ENCODE measurements around the gene SYCE1.
"Not testable (repeated sequence)": the region's sequence is repeated elsewhere in the genome, so short reads cannot be mapped to it uniquely, and the experiment has no call there.

The SYCE1 gene

DNA sequence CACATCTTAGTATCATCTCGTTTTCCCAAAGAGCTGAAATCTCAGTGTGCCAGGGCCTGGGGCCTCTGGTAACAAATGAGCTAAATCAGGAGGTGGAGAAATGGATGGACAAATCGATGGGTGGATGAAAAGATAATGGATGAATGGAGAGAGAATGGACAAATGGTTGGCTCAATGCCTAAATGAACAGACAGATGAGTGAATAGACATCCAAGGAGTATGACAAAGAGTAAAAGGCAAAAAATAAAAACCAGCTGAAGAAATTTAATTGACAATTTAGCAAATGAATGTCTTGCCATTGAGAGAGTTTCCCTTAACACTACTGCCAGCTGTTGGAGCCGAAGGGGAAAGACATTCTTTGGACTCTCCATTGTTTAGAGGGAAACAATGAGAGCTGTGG is 8.0 kb downstream of the SYCE1 start:
- DNase-seq = no peak

DNA sequence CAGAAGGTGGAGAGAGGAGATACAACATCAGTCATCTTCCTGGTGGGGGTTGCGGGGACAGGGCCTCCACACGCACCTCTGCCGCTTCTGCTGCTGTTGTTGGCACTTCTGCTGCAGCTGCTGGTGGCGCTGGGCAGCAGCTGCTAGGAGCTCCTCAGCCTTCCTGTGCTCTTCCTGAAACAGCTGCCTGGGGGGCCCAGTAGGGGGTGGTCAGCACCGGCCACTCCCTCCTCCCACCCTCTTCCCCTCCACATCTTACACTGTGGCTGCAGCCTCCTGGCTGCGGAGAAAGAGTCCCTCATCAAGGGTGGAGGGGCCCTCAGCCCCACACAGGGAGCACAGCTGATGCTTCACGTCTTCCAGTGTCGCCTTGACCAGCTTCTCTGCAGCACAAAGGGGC is 9.9 kb downstream of the SYCE1 start:
- DNase-seq = no peak

DNA sequence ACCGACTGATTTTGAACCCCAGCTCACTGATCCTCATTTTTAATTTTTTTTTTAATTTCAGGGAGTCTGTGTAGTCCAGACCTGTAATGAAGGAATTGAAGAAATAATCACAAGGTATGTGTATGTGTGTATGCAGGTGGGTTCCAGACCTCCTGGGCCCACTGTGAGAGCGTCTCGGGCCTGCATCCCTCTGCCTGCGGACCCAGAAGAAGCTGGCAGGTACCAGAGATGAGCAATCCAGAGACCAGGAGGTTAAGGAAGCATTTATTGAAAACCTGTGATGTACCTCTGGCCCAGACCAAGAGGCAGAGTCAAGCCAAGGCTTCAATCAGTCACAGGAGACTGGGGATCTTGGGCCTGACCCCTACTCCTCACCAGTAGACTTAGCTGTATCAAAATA is 10.8 kb downstream of the SYCE1 start:
- no peak for DNase-seq

DNA sequence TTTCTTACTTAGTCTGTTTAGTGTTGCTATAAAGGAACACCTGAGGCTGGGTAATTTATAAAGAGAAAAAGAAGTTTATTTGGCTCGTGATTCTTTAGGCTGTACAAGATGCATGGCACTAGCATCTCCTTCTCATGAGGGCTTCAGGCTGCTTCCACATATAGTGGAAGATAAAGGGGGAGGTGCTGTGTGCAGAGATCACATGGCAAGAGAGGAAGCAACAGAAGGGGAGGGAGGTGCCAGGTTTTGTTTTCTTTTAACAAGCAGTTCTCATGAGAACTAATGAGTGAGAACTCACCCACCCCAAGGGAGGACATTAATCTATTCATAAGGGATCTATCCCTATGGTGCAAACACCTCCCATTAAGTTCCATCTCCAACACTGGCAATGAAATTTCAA is 20.9 kb downstream of the SYCE1 start:
- DNase-seq = no peak

DNA sequence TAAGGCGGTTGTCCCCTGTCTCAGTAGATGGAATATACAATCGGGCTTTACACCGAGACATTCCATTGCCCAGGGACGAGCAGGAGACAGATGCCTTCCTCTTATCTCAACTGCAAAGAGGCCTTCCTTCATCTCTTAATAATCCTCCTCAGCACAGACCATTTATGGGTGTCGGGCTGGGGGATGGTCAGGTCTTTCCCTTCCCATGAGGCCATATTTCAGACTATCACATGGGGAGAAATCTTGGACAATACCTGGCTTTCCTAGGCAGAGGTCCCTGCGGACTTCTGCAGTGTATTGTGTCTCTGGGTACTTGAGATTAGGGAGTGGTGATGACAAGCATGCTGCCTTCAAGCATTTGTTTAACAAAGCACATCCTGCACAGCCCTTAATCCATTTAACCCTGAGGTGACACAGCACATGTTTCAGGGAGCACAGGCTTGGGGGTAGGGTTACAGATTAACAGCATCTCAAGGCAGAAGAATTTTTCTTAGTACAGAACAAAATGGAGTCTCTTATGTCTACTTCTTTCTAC is 23.9 kb downstream of the SYCE1 start:
- DNase-seq = not testable (repeated sequence)

DNA sequence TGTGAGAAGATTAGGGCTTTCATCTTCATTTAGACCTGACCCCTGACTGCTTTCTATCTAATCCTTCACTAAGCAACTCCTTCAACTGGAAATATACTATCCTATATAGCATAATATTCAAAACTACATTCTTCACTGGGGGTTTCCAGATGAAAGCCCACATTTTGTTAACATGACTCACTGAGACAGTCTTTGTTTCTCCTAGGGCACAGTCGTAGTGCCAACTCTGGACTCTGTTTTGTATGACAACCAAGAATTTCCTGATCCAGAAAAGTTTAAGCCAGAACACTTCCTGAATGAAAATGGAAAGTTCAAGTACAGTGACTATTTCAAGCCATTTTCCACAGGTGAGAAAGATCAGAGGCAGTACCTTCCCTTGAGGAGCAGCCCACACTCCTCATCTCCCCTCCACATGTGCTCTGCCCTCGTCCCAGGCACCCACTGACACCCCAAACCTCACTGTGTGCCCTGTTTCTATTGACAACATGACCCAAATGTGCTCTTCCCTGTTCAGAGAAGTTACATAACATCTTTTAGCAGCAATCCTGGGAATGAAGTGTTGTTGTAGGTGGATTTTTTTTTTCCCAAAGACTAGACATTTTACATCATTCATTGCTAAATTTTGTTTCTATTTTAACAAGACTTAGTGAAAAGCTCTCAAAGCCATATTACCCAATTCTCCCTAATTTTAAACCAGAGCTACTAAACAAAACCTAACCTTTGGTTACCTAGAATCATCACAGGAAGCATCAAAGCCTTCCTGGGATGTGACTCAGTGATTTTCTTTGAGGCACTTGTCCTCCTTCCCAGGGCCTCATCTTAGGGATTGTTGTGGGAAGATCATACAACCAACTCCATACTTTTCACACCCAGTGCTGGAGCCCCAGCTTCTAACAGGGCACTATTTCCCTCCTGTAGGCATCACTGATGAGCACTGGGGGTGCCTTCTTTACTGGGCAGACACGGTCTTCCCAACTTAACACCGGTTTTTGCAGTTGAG is 27.5 kb downstream of the SYCE1 start:
- no peak for DNase-seq

DNA sequence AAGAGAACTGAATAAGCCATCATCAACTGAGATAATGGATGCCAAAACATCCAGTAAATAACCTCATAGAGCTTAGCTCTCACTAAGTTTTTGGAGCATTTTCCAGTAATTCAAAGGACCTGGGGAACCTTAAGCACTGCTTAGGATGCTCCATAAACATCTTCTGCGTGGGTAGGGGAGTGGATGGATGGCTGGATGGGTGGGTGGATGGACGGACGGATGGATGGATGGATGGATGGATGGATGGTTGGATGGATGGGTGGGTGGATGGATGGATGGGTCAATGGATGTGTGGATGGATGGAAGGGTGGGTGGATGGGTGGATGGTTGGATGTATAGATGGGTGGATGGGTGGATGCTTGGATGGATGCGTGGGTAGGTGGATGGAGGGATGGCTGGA is 29.2 kb downstream of the SYCE1 start:
- no peak for DNase-seq

DNA sequence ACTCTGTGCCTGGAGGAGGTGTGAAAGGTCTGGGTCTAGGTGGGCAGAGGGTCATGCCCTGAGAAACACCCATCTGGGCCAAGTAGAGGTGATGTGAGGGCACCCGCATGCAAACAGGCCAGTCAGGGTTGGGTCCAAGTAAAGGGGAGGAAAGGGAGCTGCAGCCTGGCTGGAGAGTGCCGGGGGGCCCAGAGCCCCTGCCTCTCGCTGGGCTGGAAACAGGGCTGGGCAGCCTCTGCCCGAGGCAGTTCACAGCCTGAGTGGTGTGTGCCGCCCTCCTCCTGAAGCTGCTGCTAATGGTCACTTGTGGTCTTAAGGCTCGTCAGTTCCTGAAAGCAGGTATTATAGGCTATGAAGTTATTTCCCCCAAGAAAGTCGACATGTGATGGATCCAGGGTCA is 31.0 kb downstream of the SYCE1 start:
- DNase-seq = no peak

DNA sequence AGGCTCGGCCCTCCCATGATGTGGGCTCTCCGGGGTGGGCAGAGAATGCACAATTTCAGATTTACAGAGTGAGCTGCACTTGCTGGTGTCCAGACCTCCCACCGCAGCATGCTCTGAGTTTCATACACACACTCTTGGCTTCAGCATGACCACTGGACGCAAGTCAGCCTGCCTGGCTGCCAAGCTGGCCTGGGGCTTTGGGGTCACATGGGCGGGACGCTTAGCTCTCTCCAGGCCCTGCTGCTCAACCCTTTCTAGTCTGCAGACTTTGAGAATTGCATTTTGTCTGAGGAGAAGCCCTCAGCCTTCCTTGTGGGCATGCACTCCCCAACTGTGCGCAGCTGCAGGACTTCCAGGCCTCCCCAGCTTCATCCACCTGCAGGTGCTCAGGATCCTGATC is 32.5 kb downstream of the SYCE1 start:
- no peak for DNase-seq

DNA sequence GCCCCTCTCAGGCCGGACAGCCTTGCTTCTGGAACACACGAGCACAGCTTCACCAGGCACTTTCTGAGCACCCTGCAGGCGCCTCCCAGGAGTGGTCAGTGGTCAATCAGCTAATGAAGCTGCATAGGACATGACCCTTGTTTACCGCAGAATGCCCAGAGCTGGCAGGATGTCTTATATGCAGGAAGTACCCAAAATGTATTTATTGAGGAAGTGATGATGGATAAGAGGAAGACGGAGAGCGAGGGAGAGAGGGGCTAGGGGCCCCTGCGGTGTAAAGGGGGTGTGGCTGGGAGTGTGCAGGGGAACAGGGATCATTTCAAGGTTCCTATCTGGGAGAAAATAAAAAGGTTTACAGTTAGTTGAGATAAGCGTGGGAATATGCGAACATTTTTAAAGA is 34.9 kb downstream of the SYCE1 start:
- DNase-seq = no peak

DNA sequence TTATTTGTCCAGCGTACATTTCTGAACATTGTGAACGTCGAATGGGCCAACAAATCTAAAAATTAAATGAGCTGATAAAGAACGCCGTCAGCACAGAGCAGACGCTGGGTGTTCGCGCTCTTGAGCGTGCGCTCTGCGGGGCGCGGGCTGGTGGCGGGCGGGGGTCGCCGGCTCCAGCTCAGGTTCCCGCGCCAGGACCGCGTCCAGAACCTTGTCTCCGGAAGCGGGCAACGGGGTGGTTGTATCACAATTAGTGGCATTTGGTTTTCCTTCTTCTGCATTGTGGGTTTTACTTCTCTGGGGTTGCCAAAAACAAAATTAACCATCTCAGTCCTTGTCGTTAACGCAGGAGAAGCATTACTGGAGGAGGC is 35.8 kb downstream of the SYCE1 start:
- DNase-seq = no peak

DNA sequence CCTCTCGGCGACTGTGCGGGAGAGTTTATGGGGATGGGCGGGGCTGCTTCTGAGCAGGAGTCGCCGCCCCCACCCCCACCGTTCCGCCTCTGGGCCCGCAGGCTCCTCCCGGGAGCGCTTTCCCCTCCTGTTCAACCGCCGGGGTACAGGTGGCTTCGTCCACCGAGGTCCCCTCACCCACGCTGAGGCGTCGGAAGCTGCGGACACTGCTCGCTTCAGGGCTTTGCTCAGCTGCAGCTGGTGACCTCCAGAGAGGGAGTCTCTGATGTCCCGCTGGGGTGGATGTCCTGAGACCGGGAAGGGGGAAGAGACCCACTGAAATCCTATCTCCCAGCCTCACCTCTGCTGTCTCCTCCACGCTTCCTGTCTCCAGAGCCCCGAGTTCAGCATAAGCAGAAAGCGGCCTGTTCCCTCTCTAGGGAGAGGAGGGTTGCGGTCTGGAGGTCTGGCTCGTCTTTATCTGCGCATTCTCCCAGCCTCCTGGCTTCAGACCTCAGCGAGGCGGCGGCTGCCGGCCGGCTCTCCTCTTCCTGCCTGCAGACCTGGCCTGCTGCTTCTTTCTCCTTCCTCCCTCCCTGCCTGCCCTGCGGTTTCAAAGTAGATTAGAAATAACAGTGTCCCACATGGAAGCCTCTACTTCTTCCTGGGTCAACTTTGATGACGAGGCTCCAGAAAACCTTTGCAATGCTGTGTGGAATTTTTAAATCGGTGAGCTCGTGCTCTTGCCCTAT is 36.4 kb downstream of the SYCE1 start:
- DNase-seq = no peak

DNA sequence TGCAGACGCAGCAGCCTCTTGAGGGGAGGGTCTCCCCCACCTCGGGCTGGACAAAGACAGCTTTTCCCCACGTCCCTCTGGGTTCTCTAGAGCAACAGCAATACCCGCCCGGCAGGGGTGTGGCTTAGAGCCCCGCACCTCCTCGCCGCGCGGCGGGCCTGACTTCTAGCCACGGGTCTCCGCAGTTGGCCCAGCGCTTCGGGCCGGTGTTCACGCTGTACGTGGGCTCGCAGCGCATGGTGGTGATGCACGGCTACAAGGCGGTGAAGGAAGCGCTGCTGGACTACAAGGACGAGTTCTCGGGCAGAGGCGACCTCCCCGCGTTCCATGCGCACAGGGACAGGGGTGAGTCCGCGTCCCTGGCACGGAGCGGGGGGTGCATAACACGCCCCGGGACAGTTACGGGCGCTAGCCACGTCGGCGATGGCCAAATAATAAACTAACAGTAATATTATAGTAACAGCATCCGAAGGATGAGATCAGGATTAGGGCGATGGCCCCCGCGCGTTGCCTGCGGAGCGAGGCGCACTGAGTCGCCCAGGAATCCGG is 37.0 kb downstream of the SYCE1 start:
- no peak for DNase-seq

DNA sequence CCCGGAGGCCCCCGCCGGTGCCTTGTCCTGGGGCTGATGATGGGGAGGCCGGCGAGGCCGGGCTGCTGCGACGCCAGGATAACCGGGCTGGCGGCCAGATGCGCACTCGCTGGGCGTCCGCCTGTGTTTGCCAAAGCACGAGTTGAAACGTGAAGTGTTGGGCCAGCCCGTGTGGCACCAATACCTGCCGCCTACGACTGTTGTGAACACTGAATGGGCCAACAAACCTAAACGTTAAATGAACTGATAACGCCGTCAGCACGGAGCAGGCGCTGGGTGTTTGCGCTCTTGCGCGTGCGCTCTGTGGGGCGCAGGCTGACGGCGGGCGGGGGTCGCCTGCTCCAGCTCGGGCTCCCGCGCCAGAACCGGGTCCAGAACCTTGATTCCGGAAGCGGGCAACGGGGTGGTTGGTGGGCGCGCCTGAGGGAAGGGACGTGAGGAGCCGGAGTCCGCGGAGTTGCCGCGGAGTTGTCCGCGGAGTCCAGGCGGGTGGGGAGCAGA is 37.6 kb downstream of the SYCE1 start:
- no peak for DNase-seq

DNA sequence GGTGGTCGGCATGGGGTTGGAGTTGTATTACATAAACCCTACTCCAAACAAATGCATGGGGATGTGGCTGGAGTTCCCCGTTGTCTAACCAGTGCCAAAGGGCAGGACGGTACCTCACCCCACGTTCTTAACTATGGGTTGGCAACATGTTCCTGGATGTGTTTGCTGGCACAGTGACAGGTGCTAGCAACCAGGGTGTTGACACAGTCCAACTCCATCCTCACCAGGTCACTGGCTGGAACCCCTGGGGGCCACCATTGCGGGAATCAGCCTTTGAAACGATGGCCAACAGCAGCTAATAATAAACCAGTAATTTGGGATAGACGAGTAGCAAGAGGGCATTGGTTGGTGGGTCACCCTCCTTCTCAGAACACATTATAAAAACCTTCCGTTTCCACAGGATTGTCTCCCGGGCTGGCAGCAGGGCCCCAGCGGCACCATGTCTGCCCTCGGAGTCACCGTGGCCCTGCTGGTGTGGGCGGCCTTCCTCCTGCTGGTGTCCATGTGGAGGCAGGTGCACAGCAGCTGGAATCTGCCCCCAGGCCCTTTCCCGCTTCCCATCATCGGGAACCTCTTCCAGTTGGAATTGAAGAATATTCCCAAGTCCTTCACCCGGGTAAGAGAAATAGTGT is 38.3 kb downstream of the SYCE1 start, which contains the start of gene CYP2E1:
Gene CYP2E1 (plus strand): TSS at position 407 of the 632 bp plus-strand sequence. CDS start 33 bp downstream, at position 440.
- no peak for DNase-seq

DNA sequence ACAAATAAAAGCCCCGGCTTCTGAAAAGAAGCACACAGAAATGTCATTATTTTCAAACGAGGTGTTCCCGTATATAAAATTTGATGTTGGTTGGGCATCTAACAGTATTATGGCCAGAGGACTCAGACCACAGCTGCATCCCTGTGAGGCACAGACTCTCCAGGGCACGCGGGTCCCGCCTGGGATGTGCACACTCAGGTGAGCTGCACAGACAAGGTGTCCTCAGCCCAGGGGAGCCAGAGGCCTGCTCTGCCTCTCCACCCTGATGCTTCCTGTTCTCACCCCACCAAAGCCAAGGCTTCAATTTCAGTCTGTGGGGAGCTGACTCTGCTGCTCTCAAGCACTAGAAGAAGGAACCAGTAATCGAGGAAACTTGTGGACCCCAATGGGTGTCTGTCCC is 39.9 kb downstream of the SYCE1 start:
- no peak for DNase-seq

DNA sequence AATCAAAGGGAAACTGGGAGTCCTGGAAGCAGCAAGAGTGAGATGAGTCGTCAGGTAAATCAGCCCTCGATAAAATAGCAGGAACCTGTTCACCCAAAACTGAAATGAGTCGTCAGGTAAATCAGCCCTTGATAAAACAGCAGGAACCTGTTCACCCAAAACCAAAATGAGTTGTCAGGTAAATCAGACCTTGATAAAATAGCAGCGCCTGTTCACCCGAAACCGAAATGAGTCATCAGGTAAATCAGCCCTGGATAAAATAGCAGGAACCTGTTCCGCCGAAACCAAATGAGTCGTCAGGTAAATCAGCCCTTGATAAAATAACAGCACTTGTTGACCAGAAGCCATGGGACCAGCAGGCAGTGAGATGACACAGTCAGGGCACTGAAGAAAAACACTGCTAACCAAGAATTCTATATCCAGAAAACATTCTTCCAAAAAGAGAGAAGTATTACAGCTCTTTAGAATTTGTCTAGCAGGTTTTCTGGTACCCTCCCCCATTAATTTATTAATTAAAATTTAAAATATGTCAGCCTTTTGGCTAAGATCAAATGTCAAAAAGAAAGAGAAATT is 41.7 kb downstream of the SYCE1 start:
- DNase-seq = no peak

DNA sequence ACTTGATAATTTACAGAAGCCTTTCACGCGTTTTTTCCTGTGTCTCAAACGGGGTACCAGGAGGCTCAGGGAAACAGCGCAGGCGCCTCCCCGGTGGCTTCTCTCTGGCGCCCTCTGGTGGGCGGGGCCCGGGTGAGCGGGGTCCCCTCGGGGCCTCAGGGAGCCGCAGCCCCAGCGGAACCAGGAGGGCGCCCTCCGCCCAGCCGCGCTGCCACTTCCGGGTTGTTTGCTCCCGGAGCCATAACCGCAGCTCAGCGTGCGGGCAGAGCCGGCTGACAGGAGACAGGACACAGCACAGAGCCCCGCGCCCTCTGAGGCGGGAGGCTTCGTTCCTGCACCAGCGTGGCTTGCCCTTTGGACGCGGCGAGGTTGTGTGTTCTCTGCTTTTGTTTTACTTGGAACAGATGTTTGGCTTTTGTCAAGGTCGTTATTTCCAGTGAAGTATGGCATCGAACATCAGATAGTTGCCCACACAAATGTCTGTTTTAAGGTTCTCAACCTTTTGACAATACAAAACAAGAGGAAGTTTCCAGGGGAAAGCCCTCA is 45.1 kb downstream of the SYCE1 start:
- no peak for DNase-seq

DNA sequence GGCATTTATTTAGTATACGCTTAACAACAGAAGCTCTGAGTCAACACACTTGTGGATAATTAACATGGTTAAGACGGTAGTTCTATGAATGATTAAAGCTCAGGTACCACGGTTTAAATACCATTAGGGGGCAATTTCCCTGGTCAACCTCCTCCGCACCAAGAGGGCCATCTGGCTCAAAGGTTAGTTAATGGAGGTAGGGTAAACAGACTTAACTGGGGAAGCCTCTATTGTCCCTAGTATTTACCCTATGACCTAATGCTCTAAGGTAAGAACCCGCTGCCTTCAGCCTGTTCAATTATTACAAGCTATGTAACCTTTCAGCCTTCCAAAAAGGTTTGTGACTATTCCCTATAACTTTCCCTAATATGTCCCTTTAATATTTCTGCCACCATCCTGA is 46.9 kb downstream of the SYCE1 start:
- peak; percentile 26 for DNase-seq

DNA sequence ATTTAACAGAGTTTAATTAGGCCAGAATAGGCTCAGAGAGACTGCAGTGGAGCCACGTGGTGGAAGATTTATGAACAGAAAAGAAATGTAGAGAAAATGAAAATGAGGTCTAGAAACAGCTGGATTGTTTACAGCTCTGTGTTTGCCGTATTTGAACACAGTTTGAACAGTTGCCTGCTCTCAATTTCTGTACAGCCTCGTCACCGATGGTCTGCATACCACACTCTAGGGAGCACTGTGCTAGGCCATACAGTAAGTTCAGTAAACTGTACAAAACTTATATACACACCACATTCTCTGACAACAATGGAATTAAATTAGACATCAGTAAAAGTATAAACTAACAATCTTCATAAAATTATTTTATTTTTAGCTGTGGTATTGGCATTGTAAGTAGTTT is 49.3 kb downstream of the SYCE1 start:
- no peak for DNase-seq

DNA sequence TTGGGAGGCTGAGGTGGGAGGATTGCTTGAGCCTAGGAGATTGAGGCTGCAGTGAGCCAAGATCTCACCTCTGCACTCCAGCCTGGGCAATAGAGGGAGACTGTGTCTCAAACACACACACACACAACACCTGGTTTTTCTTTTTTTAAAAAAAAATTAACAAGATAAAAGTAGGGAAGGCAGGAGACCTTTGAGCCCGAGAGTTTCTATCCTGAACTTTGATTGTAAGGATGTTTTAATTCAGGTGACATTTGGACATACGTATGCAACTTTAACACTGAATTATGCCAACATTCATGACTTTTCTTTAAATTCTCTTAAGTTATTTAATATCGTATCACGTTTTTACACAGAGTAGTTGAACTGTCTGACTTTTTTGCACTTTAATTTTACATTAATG is 49.9 kb downstream of the SYCE1 start:
- DNase-seq = no peak

DNA sequence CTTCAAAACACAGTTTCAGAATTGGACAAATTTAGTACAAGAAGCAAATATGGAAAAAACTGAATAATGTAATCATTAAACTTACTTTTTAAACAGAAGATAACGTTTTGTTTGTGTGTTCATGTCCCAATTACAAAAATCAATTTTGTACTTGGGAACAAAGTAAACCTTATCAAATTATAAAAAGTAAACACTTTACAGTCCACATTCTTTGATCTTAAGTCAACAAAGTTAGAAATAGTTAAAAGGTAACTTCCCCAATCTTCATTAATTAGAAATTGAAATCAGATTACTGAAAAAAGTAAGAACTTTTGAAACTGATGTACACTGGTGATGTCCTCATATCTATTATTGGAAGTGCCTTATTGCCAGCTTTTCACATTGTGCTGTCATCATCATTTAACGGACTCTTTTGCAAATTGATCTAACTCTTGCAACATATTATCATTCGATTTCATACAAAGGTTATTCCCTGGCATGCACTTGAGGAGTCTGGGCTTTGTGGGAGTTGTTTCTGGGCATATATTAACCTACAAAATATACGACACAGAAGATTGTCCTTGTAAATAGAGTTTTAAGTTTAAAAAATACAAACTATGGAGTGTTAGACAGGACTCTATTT is 53.4 kb downstream of the SYCE1 start:
- DNase-seq = no peak

Data from NCI-H2029 treated with DMSO at 0.1 percent for 48 hours (cell line).